HG02938 (cell line): ENCODE measurements around the gene IDH1.
"Not testable (repeated sequence)": the region's sequence is repeated elsewhere in the genome, so short reads cannot be mapped to it uniquely, and the experiment has no call there.

Experiments
- ATAC-seq: cut with Tn5 transposase; IDR thresholded peaks from one replicate; pipeline ENCODE4 v1.9.1; 2021; ENCODE audit warnings: mild to moderate bottlenecking, moderate library complexity; ENCODE audit not compliant: unreplicated experiment

Gene IDH1

GRCh38 chr2:208222351-208222750 lies 32.5 kb downstream of the IDH1 start:
- ATAC-seq = no peak

- not testable (repeated sequence) for ATAC-seq
Observed at GRCh38 chr2:208221873-208222272, 33.0 kb downstream of the IDH1 start.

GRCh38 chr2:208210688-208211451 lies 44.0 kb downstream of the IDH1 start:
- no peak for ATAC-seq

- no peak for ATAC-seq
Observed at GRCh38 chr2:208208335-208209085, 46.4 kb downstream of the IDH1 start.

GRCh38 chr2:208207769-208208168 lies 47.1 kb downstream of the IDH1 start:
- ATAC-seq = no peak

- no peak for ATAC-seq
Observed at GRCh38 chr2:208204166-208204565, 50.7 kb downstream of the IDH1 start.

- ATAC-seq = no peak
Observed at GRCh38 chr2:208195531-208195930, 59.3 kb downstream of the IDH1 start.

GRCh38 chr2:208192611-208193236 lies 62.1 kb downstream of the IDH1 start:
- no peak for ATAC-seq

GRCh38 chr2:208189810-208190503 lies 64.9 kb downstream of the IDH1 start, which contains the start of gene C2orf80:
C2orf80 (minus strand) TSS chr2:208190030; CDS start chr2:208186986, 3,044 bp downstream.
- ATAC-seq = no peak

- no peak for ATAC-seq
Observed at GRCh38 chr2:208189069-208189809, 65.6 kb downstream of the IDH1 start.

- no peak for ATAC-seq
Observed at GRCh38 chr2:208186893-208187292, 68.0 kb downstream of the IDH1 start.

GRCh38 chr2:208186465-208186864 lies 68.4 kb downstream of the IDH1 start:
- no peak for ATAC-seq
